GM21717 (cell line): ENCODE results near the gene LILRB1.
A peak's percentile ranks its signal among the peaks of the same experiment; 100 is the strongest.
"Not testable (repeated sequence)": the region's sequence is repeated elsewhere in the genome, so short reads cannot be mapped to it uniquely, and the experiment has no call there.

ENCODE experiments used
- ATAC-seq: cut with Tn5 transposase; IDR thresholded peaks from one replicate; pipeline ENCODE4 v1.9.1; 2021; ENCODE audit warnings: mild to moderate bottlenecking, moderate library complexity; ENCODE audit not compliant: unreplicated experiment

LILRB1 gene

DNA sequence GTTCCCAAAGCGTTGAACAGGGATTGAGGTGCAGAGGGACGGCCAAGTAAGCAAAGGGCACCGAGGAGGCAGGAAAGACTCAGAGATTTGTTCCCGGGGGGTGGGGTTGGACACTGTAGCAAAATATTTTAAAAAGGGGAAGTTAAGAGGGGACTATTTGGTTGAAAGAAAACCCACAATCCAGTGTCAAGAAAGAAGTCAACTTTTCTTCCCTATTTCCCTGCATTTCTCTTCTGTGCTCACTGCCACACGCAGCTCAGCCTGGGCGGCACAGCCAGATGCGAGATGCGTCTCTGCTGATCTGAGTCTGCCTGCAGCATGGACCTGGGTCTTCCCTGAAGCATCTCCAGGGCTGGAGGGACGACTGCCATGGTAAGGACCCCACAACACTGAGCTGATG is at the start of gene LILRB1:
Gene LILRB1 (plus strand): TSS at position 223 of the 400 bp plus-strand sequence. CDS start 590 bp downstream, outside the sequence.
- not testable (repeated sequence) for ATAC-seq

DNA sequence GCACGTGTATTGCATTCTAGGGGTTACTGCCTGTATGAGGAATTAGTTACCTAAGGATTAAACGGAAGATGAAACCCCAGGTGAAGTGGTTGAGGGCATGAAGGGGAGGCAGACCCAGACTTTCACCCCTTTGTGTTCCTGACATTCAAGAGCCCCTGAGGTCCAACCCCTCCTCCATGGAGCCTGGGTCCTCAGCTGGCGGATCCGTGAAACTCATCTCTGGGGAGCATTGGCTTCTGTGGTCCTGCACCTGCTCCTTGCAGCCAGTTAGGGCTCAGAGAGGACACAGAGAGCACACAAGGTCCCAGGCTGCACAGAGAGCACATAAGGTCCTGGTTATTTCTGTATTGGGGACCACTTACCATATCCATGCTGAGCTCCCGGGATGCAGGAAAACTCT is 43.9 kb upstream of the LILRB1 start:
- ATAC-seq: no peak

DNA sequence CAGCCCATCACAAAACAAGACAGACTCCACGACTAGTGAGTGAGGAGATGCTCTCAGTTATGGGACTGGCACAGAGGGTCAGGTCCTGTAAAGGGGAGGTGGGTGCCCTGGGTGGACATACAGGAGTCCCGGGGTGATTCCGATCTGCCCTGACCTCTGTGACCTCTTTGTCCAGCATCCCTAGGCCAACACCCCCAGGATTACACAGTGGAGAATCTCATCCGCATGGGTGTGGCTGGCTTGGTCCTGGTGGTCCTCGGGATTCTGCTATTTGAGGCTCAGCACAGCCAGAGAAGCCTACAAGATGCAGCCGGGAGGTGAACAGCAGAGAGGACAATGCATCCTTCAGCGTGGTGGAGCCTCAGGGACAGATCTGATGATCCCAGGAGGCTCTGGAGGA is 43.3 kb upstream of the LILRB1 start:
- ATAC-seq: no peak

DNA sequence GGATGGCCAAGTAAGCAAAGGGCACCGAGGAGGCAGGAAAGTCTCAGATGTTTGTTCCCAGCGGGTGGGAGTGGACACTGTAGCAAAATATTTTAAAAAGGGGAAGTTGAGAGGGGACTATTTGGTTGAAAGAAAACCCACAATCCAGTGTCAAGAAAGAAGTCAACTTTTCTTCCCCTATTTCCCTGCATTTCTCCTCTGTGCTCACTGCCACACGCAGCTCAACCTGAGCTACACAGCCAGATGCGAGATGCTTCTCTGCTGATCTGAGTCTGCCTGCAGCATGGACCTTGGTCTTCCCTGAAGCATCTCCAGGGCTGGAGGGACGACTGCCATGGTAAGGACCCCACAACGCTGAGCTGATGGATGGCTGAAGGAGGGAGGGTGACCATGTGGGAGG is 36.8 kb upstream of the LILRB1 start, which contains the start of gene LILRA1:
Gene LILRA1 (plus strand): TSS at position 188 of the 400 bp plus-strand sequence. CDS start 613 bp downstream, outside the sequence.
- ATAC-seq: not testable (repeated sequence)

DNA sequence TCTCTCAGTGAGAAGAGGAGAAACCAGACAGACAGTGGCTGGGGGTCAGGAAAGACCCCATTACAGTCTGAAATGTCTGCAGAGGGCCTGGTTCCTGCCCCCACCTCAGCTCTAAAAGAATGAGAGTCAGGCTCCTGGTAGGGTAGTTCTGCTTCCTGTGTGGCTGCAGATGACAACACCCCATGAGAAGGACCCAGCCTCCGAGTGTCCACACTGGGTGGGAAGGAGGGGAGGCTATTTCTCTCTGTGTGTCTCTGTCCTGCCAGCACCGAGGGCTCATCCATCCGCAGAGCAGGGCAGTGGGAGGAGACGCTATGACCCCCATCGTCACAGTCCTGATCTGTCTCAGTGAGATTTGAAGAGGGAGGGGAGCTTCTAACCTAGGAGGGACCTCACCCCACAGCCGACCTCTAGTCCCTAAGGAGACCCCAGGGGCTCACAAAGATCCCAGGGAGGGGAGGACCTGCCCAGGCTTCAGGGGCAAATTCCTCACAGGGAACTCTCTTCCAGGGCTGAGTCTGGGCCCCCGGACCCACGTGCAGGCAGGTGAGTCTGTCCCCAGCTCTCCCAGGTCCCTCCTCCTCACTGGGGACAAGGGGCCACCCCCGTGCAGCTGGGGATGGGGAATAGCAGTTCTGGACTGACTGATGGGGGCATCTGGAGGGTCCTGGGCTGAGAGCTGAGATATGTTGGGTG is 36.2 kb upstream of the LILRB1 start:
- not testable (repeated sequence) for ATAC-seq

DNA sequence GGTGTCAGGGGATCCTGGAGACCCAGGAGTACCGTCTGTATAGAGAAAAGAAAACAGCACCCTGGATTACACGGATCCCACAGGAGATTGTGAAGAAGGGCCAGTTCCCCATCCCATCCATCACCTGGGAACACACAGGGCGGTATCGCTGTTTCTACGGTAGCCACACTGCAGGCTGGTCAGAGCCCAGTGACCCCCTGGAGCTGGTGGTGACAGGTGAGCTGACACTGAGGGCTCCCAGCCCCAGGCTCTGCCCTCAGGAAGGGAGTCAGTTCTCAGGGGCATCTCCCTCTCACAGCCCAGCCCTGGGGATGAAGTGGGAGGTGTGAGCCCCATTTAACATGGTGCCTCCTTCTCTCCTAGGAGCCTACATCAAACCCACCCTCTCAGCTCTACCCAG is 35.5 kb upstream of the LILRB1 start:
- ATAC-seq: no peak

DNA sequence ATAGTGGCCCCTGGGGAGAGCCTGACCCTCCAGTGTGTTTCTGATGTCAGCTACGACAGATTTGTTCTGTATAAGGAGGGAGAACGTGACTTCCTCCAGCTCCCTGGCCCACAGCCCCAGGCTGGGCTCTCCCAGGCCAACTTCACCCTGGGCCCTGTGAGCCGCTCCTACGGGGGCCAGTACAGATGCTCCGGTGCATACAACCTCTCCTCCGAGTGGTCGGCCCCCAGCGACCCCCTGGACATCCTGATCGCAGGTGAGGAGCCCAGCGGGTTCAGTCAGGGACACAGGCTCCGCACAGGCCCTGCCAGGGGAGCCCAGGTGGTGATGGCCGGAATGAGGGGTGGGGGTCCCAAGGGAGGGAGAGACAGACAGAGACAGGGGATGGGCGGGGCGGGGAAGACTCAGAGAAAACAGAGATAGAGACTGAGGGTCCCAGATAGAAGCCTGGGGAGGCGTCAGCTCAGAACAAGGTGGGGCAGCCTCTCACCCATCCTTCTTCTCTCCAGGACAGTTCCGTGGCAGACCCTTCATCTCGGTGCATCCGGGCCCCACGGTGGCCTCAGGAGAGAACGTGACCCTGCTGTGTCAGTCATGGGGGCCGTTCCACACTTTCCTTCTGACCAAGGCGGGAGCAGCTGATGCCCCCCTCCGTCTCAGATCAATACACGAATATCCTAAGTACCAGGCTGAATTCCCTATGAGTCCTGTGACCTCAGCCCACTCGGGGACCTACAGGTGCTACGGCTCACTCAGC is 34.4 kb upstream of the LILRB1 start:
- not testable (repeated sequence) for ATAC-seq

DNA sequence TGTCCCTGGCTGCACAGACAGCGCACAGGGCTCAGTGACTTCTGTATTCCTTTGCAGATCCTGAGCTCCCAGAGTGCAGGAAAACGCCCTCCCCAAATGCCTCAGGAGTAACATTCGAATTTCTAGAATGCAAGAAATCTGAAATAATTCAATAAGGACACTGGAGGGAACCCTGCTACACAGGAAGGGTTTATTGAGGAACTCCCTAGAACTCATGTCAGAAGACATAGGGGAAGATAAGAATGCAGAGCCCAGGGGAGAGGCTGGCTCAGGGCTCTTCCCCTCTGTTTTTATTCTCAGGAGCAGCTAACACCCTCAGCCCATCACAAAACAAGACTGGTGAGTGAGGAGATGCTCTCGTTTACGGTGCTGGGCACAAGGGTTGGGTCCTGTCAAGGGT is 30.1 kb upstream of the LILRB1 start:
- ATAC-seq: no peak

DNA sequence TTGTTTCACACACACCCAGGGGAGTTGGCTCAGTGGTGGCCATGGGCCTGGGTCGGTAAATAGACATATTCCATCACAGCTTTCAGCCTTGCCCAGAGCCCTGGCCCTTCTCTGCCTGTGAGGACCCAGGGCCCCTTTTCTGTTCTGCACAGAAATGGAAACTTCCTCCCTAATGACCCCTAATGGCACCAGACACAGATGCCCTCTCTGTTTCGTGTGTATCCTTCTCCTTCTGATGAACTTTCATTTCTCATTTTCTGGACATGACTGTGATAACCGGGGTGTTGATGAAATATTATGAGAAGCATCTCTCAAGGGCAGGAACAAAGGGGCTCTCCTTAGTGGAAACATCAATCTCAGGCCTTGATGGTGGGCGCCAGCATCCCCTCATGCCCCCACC is 24.1 kb upstream of the LILRB1 start:
- no peak for ATAC-seq

DNA sequence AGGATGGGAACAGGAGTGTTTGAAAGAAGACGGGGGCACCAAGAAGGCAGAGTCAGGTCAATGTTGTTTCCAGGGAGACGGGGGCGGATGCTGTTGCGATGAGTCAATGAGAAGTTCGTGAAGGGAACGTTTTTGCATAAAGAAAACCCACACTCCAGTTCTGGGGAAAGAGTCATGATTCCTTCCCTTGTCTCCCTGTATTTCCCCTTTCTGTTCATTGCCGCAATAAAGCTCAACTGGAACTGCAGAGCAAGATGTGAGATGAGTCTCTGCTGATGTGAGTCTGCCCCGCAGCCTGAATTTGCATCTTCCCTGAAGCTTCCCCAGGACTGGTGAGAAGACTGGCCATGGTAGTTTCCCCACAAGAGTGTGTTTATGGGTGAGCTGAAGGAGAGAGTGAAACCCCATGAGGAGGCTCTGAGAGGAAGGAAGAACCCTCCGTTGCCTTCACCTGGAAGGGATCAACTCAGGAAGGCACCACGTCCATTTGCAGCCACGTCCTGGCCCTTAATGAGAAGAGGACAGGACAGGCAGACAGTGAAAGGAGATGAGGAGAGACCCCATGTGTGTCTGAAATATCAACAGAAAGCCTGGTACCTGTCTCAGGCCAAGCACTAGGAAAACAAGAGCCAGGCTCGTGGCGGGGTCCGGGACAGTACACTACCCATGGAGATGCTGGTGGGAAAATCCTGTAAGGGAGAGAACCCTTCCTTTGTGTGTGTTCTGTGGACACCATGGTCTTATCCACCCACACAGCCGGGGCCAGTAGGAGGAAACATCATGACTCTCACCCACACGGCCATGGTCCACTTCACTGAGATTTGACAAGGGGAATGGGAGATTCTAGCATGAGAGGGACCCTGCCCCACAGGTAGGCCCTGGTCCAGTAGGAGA is 23.1 kb upstream of the LILRB1 start:
- ATAC-seq: no peak

DNA sequence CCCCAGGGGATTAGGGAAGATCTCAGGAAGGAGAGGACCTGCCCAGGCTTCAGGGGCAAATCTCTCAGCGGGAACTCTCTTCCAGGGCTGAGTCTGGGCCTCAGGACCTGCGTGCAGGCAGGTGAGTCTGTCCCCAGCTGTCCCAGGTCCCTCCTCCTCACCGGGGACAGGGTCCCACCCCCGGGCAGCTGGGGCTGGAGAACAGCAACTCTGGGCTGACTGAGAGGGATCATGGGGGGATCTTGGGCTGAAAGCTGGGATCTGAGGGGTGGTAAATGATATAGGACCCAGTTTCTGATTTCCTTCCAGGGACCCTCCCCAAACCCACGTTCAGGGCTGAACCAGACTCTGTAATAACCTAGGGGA is 22.5 kb upstream of the LILRB1 start:
- no peak for ATAC-seq

DNA sequence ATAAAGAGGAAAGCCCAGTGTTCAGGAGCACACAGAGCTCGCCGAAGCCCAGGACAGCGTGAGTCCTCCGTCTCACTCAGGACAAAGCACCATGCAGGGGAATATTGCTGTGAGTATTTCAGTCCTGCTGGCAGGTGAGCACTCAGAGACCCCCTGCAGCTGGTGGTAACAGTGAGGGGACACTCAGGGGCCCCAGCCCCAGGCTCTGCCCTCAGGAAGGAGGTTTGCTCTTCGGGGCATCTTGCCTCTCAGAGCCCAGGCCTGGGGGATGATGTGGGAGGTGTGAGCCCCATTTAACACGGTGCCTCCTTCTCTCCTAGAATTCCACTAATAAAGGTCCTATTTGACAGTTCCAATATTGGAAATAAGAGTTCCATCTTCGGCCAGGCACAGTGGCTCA is 22.1 kb upstream of the LILRB1 start:
- ATAC-seq: no peak

DNA sequence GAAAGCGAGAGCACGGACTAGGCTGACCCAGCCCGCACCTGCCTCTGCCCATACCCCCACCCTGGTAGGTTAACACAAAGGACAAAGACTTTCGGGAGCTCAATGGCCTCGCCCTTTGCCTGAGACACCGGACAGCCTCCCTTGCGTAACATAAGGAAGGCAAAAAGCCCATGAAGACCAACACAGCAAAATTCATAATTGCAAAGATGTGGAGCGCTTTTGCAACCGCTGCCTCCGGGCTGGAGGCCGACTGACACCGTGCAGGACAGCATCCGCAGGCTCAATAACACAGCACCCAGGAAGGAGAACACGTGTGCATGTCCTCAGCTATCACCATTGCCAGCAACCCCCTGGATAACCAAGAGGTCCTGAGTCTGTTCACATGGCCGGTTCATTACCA is 21.5 kb upstream of the LILRB1 start:
- no peak for ATAC-seq

DNA sequence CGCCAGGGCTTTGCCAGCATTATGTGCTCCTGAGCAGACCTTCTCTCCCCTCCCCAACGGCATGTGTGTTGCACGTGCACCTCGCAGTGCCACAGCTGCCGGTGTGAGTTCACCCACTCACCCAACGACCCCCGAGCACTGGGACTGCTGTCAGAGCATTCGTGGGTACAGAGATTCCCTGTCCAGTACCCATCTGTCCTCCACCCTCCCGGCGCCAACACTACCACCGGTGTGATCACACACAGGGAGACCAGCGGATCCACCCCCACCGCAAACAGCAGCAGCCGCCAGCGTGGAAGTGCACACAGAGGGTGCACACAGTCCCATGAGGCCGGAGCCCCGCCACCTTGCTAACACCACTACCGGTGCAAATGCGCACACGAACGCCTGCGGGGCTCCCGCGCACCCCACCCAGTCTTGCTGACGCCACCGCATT is 20.9 kb upstream of the LILRB1 start:
- no peak for ATAC-seq

DNA sequence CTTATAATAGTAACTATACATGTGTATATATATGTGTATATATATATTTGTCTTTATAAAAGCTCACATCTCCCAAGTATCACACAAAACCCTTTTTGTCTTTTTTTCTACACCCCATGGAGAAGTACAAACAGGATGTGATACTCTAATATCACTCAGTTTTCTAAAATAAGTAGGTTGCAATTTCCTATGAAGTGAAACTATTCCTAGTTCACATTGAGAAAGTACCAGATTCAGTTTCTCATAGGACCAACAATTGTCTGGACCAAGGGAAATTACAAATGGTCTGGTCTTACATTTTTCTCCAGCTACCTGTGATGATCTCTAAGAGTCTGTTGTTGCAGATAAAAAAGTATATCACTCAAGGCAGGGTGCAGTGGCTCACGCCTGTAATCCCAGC is 17.9 kb upstream of the LILRB1 start:
- no peak for ATAC-seq

DNA sequence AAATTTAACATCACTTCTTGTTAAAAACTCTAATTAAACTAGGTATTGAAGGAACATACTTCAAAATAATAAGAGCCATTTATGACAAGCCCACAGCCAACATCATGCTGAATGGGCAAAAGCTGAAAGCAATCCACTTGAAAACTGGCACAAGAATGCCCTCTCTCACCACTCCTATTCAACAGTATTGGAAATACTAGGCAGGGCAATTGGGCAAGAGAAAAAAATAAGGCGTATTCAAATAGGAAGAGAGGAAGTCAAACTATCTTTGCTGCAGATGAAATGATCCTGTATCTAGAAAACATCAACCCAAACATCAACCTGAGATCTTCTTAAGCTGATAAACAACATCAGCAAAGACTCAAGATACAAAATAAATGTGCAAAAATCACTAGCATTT is 15.6 kb upstream of the LILRB1 start:
- no peak for ATAC-seq

DNA sequence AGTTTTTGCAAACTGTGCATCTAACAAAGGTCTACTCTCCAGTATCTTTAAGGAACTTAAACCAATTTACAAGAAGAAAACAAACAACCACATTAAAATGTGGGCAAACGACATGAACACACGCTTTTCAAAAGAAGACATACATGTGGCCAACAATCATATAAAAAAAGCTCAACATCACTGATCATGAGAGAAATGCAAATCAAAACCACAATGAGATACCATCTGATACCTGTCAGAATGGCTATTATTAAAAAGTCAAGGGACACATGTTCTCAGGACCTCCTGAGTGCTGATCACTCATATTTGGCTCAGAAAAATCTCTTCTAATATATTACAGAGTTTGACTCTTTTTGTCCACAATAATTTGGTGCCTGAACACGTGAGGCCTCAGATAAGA is 14.2 kb upstream of the LILRB1 start:
- peak; percentile 4 for ATAC-seq

DNA sequence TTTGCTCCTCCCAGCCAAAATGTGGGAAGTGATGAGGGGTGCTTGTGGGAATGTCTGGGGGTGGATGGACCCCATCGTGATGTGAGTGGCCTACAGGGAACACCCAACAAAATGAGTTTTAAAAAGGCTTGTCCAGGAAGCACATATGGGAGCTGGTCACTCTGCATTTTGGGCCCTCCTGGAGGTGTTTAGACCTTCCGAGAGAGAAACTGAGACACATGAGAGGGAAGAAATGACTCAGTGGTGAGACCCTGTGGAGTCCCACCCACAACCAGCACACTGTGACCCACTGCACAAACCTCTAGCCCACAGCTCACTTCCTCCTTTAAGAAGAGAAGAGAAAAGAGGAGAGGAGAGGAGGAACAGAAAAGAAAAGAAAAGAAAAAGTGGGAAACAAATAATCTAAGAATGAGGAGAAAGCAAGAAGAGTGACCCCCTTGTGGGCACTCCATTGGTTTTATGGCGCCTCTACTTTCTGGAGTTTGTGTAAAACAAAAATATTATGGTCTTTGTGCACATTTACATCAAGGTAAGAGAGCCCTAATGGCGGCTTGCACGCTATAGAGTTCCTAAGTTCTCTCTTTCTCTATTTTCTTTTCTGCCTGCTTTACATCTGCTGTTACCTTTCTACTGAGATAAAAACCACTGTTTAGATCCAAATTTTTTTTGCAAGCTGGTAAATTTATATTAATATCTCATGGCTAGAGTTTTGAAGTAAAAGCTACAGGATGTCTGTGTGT is 13.3 kb upstream of the LILRB1 start:
- peak; percentile 77 for ATAC-seq

DNA sequence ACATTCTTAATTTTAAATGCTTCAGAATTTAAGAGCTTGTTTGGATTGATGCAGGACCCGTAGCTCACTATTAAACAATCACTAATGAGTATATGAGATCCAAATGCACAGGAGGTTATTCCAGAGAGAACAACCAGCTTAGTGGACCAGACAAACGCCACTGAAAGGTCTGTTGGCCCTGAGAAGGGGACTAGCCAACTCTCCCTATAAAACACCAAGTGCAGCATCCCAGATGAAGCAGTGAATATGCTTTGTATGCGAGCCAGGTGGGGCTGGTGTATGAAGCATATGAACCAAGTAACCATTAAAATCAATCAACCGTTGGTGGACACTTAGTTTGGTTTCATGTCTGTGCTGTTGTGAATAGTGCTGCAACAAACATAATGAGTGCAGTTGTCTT is 9.8 kb upstream of the LILRB1 start:
- no peak for ATAC-seq

DNA sequence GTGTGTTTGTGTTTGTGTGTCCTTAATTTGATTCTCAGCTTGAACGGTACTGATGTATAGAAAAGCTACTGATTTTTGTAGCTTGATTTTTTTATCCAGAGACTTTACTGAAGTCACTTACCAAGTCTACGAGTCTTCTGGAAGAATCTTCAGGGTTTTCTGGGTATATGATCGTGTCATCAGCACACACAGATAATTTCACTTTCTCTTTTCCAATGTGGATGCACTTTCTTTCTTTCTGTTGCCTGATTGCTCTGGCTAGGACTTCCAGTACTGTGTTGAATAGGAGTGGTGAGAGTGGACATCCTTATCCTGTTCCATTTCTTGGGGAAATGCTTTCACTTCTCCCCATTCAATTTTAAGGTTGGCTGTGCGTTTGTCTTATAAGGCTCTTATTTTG is 7.9 kb upstream of the LILRB1 start:
- ATAC-seq: no peak

DNA sequence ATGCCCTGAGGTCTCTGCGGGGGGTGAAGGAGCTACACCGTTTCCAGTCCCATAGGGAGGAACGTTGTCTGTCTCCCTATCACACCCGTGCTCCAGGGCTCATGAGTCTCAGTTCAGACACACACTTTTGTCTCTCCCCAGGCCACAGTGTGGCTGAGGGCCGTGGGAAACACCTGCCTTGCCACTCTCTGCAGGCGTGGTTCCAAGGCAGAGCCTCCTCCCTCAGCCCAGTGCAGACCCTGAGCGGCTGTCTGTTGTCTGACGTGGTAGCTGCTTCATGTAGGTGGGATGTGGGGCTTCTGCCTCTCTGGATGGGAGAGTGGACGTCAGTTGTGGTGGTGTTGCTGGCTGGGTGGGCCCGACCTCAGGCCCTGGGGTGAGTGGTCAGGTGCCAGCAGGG is 6.0 kb upstream of the LILRB1 start:
- not testable (repeated sequence) for ATAC-seq
